AG08395 (cell line): ENCODE data around the gene RAPSN.

Source experiments
- DNase-seq: peaks from one replicate; pipeline ENCODE4 v3.0.0; 2012; ENCODE audit warnings: mixed read lengths, low spot score

Gene RAPSN

DNA sequence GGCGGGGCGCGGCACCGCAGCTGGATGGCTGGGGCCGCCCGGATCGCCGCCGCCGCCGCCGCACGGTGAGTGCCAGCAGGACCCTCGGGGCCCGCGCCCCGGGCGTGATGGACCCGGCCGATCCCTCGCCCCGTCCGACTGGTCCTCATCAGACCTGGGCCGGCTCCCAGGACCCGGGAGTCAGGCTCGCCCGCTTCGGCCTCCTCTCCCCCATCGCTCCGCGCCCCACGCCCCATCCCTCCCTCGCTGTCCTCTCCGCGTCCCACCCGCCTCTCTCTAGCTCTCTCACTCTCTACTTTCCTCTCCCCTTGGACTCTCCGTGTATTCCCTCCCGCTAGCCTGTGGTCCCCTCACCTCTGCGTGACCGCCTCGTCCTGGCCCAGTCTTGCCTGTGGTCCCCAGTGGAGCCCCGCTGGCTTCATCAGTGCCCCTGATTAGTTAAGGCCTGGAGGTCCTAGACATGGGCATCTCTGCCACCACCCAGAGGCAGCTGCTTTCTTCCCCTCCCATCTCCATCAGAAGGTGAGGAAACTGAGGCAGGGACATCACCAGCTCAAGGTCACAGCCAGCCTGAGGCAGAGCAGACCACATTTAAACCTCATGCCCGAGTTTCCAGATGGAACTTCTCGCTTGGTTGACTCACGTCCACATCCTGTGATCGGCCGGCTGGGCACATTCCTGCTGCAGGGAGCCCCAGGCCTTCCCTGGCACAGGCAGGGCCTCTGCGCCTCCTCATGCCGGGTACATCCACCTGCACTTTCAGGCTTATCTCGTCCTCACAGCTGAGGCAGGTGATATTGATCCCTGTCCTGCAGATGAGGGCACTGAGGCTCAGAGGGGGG is 40.1 kb downstream of the RAPSN start:
- DNase-seq = peak; percentile 84

DNA sequence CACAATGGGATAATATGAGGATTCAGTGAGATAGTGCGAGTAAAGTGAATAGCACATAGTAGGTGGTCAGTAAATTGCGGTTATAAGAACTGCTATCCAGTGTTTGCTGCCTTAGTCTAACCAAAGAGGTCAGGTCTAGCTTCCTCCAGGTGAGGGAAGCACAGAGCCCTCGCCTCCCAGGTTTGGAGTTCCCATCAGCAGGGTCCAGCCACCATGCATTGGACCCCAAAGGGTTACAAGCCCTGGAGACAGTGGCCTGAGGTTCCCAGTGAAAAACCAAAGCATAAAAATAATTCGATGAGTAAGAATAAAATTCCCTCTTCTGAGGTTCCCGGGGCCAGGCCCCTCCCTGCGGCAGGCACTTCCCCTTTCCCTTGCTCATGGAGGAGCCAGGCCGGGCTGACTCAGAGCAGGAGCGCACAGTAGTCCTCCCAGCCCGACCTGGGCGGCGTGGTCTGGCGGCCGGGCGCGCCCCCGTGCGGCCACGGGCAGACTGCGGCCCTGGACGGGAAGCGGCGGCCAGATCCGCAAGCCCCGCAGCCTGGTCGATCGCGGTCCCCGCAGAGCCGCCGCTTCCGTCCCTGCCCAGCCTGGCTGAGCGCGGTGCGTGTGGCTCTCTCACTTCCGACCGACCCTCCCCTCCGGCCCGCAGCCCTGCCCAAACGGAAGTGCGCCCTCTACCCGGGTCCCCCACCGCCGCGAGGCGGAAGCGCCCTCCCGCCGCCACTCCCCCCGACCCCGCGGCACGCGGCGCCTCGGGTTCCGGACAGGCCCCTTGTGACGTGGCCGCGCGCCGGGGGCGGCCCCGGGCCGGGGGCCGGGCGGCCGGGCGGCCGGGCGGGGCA is 41.0 kb downstream of the RAPSN start, which contains the start of gene SLC39A13:
Gene SLC39A13, plus strand, starts transcription at position 845 of the 845 bp plus-strand sequence. CDS start 1,505 bp downstream, outside the sequence.
- peak; percentile 98 for DNase-seq

DNA sequence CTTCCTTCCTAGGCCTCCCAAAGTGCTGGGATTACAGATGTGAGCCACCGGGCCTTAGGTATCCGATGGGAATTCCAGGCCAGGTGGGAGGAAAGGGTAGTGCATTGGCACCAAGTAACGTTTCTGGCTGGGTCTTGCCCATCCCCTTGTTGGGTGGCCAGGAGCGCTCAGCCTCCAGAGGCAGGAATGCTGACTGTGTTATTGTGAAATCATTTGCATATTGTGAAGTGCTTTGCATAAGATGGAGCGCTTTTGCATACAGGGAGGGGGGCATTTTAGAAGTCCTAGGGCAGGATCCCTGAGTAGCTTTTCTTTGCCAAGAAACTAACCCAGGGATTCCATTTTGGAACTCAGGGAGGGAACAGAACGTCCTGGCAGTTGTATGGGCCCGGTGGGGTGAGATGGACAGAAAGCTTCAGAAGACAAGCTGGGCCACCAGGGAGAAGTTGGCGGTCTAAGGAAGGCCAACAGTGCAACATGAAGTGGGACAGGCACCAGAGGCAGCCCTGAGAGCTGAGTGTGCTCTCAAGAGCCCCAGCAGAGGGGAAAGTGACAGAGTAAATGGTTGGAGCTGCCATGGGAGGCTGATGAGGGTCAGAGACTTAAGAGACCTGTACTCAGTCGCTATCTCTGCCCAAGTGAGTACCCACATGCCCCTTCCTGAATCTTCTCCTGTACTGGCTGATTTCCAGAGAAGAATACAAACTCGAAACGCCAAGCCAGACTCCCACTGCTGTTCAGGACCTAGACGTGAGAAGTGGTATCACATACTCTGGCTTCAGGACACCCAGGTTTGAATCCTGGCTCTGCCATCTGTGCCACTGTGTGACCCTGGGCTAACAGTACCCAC is 41.8 kb downstream of the RAPSN start:
- DNase-seq = no peak

DNA sequence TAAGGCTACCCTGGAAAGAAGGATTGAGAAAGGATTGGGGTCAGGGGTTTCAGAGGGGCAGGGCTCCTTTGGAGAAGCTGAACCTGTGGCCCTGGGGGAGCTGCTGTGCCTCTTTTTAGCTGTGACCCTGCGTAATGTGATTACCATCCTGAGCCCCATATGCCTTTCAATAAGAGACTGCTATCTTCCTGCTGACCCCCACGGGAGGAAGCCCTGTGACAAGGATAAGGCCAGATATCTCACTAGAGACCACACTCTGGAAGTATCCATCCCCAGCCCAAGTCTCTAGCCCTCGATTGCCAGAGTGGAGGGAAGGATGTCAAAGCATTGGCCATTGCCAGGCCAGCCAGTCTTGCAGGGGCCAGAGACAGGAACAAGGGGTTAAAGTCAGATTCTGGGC is 45.4 kb downstream of the RAPSN start:
- no peak for DNase-seq

DNA sequence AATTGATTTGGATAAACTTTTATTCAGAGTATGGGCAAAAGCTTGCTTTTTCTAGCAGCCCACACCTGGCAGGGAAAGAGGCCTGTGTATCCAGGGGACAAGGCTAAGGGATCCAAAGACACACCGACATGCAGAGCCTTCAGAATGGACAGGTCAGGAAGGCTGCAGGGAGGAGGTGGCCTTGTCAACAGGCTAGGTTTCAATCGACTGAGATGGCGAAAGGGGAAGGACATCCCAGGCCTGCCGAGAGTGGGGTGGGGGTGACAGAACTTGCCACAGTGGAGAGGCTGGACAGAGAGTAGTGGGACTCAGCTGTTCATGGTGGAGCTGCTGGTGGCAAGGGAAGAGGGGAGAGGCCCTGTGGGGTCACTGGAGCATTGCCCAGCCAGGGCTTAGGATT is 45.8 kb downstream of the RAPSN start:
- DNase-seq = no peak

DNA sequence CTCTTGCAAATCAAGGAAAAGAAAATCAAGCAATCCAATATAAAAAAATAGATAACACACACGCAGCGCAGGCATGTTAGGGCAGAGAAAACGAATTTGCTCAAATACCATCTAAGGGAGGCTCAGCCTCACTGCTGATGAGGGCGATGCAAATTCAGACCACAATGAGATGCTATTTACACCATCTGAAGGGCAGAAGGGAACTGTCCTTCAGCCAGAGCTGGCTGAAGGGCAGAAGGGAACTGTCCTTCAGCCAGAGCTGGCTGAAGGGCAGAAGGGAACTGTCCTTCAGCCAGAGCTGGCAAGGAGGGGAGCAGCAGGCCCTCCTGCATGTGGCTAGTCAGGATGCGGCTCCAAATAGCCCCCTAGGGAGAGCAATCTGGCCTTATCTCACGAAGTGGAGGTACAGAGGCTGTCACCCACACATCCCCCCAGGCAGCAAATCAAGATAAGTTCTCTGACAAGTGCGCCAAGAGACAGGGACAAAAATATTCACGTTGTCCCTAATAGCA is 48.1 kb downstream of the RAPSN start:
- no peak for DNase-seq

DNA sequence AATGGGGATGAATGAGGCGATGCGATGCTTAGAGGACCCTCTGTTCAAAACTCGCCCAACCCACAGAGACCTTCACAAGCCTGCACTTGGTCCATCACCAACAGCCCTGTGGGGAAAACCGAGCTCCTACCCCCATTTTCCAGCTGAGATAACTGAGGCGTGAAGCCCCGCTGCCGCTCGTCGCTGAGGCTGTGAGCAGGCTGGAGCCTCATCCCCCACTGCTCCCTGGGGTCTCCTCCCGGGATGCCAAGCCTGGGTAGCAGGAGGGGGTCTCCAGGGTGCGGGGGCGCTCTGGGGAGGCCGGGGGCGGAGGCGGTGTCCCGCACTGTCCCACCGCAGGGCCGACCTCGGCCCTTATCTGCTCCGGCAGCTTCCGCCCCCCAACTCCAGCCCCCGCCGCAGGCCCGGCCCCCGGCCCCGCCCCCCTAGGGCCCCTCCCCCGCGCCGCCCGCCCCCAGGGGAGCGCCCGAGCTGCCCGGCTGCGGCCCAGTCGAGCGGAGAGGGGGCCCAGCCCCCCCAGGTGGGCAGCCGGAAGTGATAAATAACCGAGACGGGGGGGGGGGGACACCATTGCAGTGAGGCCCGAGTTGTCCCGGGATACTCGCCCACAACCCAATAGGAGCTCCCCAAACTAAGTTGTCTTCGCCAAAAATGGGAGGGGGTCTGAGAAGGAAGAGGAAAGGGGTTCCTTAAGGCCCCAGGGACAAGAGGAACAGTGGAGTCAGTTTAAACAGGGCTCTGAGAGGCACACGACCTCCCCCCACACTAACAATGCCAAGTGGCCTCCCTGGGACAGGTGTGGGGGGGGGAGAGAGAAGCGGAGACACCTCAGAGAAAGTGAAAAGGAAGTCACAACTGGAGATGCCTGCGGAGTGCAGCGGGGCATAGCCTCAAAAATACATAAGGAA is 48.8 kb downstream of the RAPSN start:
- DNase-seq = no peak

DNA sequence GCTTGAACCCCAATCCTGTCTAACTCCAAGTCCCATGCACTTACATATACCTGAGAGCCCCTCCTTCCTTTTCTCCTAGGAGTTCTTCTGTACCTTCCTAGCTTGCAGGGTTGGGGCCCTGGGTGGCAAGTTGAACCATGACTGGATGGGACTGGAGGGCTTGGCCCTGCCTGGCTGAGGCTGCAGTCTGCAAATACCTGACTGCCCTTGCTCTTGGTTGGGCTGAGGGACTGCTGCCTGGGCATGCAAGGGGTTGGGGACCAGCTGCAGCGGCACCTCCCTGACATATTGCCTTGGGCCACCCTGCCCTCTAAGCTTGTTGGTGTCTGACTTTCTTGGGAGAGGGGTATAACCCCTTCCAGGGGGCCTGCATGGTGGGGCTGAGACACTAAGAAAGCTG is 50.4 kb downstream of the RAPSN start:
- no peak for DNase-seq

DNA sequence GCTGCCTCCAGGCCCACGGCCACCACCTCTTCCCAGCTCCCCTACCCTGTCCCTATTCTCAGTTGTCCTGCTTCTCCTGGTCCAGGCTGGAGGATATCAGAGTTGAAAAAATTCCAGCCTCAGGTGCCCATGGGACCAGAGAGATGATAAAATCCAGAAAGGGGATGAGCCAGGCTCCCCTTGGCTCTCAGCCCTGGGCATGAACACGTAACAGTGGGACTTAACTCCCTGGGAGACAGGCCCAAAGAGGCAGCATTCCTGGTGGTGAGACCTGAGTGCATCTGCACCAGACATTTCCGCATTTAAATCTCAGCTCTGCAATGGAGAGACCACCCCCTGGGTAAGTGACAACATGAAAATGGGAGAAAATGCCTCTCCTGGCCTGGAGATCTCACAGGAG is 50.9 kb downstream of the RAPSN start:
- no peak for DNase-seq

DNA sequence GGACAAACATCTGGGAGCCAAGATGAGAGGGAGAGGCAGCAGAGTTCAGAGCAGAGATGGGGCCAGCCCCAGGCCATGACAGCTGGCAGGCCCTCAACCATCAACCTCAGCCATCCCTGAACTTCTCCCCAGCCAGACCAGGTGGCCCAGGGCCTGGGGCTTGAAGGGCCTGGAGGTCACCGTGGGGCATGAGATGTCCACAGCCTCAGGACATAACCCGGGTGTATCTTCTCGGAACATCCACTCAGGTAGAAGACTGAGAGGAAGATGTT is 53.0 kb downstream of the RAPSN start:
- DNase-seq = no peak

DNA sequence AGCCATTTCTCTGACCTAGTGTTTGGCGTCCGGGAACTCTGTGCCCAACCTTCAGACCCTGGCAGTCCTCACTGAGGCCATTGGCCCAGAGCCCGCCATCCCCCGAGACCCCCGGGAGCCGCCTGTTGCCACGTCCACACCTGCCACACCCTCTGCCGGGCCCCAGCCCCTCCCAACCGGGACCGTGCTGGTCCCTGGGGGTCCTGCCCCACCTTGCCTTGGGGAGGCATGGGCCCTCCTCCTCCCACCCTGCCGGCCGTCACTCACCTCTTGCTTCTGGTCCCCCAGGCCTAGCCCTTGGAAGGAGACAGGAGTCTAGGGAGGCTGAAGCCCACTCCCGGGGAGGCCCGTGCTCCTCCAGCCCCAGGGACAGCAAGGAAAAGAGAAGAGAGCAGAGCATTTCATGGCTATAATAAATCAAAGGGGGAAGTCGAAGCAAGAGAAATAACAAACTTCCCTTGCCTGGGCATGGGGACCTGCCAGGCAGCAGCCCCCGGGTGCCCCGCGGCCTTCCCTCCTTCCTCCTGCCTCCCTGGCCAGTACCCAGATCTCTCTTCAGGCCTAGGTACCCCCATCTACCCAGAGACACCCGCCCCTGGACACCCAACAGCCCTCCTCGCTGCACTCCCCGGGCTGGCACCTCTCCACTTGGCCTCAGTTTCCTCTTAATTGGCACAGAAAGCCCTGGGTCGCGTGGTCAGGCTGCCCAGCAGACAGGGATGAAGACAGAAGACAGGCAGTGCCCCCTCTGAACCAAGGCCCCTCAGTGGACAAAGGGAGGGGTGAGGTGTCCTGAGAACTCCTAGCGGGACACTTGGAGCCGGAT is 53.5 kb downstream of the RAPSN start:
- DNase-seq = no peak

DNA sequence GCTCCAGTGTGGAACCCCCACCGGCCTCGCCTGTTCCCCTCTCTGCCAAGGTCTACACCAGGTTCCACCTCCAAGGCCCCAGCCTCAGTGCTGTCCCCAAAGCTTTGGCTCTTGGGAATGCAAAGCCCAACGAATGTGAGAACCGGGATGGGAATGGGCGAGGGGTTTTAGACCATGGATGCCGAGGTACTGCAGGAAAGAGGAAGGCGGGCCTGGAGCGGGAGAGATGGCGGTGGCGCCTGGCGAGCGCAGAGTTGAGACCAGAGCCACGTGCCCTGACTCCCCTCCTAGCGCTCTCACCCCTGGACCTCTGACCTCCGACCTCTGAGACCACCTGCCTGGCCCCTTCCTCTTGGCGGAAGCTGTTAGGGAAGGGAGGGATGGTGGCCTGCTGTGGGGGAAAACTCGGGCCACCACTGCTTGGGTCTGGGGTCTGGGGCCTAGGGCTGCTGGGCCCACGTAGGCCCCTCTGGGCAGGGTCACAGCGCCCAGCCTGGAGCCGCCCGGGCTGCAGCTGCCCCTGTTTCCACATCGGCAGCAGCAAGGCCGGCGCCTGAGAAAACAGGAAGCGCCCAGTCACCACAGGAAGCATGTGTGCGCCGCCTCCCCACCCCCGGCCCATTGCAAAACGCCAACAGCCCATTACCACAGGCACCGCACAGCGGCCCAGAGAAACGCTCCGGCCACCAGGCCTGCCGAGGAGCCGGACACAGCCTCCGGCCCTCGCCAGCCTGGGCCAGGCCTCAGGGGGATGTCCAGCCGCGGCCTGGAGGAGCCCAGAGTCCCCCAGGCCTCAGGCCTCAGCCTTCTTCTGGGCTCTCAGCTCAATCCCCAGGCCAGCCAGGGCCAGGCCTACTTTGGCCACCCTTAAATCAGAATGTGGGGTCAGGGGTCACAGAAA is 54.4 kb downstream of the RAPSN start:
- no peak for DNase-seq

DNA sequence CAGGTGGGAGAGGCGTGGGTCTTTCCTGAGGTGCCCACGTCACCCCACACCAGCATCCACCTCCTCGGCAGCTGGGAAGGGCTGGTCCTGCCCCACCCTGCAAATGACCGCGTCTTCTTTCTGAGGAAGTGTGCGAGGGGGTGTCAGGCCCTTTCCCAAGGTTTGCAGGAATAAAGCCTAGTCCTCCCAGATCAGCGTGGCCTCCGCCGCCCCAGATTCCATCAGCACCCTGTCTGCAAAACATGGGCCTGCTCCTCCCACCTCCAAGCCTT is 55.0 kb downstream of the RAPSN start:
- no peak for DNase-seq

DNA sequence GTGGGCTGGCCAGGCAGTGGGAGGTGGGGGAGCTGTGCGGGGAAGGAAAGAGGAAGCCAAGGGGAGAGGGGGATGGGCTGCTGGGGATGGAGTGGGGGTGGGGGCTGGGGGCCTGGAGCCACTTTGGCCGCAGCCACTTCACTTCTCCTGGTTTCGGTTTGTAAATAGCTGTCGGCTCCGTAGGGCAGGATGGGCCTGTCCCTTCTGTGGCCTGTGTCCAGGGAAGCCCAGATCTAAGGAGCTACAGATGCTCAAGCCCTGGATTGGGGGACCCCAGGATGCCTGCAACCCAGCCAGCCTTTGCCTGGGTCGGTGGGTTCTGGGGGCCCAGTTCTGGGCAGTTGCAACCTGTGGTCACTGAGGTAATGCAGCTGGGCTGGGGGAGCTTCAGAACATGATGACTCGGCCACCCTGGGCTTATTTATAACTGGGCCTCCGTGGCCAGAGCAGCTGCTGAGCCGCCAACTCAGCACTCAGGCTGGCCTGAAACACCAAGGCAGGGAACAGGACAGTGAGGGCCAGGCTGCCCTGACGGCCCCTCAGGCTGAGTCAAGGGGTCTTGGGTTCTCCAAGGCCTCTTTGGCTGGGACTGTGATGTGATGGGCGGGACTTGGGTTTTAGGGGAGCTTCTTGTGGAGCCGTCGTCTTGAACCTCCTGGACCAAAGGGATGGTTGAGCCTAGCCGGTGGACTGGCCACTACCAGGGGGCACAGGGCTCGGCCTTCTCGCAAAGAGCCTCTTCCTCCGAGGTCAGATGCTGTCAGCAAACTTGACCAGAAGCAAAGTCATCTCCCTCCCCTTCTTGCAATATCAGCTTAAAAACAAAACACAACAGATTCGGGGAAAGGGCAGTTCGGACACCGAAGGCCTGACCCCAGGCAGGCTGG is 55.5 kb downstream of the RAPSN start:
- peak; percentile 59 for DNase-seq

DNA sequence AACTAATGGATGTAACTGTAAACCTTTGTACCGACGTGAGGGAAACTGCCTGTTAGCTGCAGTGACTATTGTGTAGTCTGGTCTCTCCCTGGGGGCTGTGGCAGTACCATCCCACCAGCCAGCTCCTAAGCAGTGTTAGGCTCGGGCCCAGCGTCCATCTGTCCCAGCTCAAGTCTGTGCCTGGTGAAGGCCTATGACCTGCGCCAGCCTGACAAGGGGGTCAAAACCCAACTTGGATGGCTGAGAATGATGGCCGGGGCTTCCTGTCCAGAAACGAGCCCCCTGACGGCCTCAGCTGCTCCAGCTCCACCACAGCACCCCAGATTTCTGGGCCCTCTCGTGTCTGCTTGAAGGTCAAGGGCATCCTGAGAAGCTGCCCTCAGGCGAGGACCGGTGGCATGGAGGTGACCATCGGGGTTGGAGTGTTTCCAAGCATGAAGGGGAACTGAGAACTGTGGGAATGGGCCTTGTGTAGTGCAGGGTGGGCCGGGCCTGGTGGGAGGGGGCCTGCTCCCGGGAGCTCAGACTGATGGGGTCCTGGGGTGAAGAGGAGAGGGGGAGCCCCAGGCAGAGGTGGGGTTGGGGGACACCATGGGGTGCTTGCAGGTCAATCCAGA is 56.3 kb downstream of the RAPSN start:
- DNase-seq = no peak

DNA sequence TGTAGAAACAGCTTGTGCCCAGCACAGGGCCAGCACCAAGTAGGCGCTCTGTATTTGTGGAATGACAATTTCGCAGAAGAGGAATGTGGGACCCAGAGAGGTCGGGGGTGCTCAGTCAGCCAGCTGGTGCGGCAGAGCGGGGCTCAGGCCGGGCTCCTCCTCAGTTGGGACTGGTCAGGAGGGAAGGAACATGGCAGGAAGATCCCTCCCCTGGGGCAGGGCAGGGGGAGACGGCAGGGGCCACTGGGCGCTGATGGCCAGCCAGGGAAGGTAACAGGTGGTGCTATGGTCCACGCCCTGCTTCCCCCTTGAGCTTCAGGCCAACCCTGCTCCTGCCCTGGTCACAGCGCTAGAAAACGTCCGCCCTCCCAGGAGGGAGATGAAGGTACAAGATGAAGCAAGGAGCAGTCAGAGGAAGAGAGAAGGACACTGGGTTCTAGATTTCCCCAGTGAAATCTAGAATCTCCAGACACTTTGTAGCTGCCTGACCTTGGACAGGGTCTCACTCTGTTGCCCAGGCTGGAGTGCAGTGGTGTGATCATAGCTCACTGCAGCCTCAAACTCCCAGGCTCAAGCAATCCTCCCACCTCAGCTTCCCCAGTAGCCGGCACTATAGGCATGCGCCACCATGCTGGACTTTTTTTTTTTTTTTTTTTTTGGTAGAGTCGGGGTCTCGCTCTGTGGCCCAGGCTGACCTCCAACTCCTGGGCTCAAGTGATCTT is 57.1 kb downstream of the RAPSN start:
- DNase-seq = no peak

DNA sequence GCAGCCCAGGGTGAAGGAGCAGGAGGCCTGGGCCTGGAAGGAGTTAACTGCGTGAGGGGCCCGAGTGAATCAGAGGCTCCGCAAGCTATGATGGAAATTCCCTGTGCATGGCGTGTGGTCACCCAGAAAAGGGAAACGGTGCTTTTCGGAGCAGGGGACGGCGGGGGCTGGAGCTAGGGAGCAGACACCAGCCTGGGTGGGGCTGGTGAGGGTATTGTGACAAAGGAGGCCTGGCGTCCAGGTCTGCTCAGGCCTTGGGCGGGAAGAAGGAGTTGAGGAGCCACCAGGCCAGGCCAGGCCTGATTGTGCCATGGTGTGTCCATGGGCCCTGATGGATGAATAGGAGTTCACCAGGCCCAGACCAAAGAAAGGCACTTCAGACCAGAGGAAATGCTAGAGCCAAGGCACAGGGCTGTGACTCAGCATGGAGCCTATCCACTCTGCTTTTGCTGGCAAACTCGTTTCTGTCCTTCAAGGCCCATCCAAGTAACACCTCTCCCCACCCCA is 57.8 kb downstream of the RAPSN start:
- DNase-seq = no peak
